Fibroblast of lung (primary cell): ENCODE results near the gene TADA2B. TPM values are rescaled to one million over a fixed set of nuclear protein-coding genes. Genes with fewer than 3 reads are reported as not detected.

Experiments used
- DNase-seq, 2 donors: peaks; one replicate each; pipeline versions ENCODE4 v3.0.0 to v3.0.0-alpha.2; 2010; ENCODE audit warnings: low read depth in 2 of 2
- H2AFZ ChIP-seq: 2 replicates; pipeline ENCODE4 v1.5.1; 2012; ENCODE audit warnings: low read length, control low read depth, inconsistent platforms
- H3K27ac ChIP-seq: 2 replicates; pipeline ENCODE4 v1.5.1; 2011; ENCODE audit warnings: low read length, control low read depth; ENCODE audit not compliant: insufficient read depth
- H3K27me3 ChIP-seq: 2 replicates; pipeline ENCODE4 v1.5.1; 2011; ENCODE audit warnings: mild to moderate bottlenecking, low read length; ENCODE audit not compliant: control insufficient read depth, insufficient read depth
- H3K36me3 ChIP-seq: 2 replicates; pipeline ENCODE4 v1.5.1; 2011; ENCODE audit warnings: low read length; ENCODE audit not compliant: control insufficient read depth, insufficient read depth
- H3K4me1 ChIP-seq: 2 replicates; pipeline ENCODE4 v1.5.1; 2011; ENCODE audit warnings: low read length; ENCODE audit not compliant: control insufficient read depth, insufficient read depth; ENCODE audit errors: extremely low read depth
- H3K4me2 ChIP-seq: 2 replicates; pipeline ENCODE4 v1.5.1; 2011; ENCODE audit warnings: low read length, control low read depth; ENCODE audit not compliant: insufficient read depth; ENCODE audit errors: extremely low read depth
- H3K4me3 ChIP-seq, 4 experiments: fragments of 200-600 bp in 1 of 4; sonication (generic) in 1 of 4; replicated peaks in 1 of 4; 2 replicates each; pipeline ENCODE4 v1.5.1; 2011 to 2016; ENCODE audit warnings: low read length in 4 of 4, low read depth in 3 of 4, mild to moderate bottlenecking in 3 of 4, control low read depth in 2 of 4, inconsistent platforms in 1 of 4, mixed read lengths in 1 of 4; ENCODE audit not compliant: insufficient read depth in 1 of 4; ENCODE audit errors: control extremely low read depth in 1 of 4
- H3K79me2 ChIP-seq: 2 replicates; pipeline ENCODE4 v1.5.1; 2012; ENCODE audit warnings: mild to moderate bottlenecking, low read length, inconsistent platforms; ENCODE audit not compliant: control insufficient read depth, insufficient read depth
- H3K9ac ChIP-seq: 2 replicates; pipeline ENCODE4 v1.5.1; 2011; ENCODE audit warnings: mild to moderate bottlenecking, low read length, control low read depth; ENCODE audit not compliant: insufficient read depth
- H3K9me3 ChIP-seq: 2 replicates; pipeline ENCODE4 v1.5.1; 2012; ENCODE audit warnings: low read depth, low read length; ENCODE audit not compliant: control insufficient read depth, insufficient read depth
- H4K20me1 ChIP-seq: 2 replicates; pipeline ENCODE4 v1.5.1; 2011; ENCODE audit warnings: low read length; ENCODE audit not compliant: control insufficient read depth, insufficient read depth; ENCODE audit errors: extremely low read depth
- CTCF ChIP-seq, 2 donors: IDR thresholded peaks in 1 of 2; conservative IDR thresholded peaks in 1 of 2; 1 replicate in 1 of 2; 2 replicates in 1 of 2; pipeline ENCODE4 v1.5.1; 2011 to 2012; ENCODE audit warnings: low read length in 2 of 2, control low read depth in 1 of 2, inconsistent platforms in 1 of 2, low read depth in 1 of 2, mild to moderate bottlenecking in 1 of 2
- EZH2 ChIP-seq: IDR thresholded peaks from 2 replicates; pipeline ENCODE4 v1.5.1; 2012; ENCODE audit warnings: low read length, control low read depth, mild to moderate bottlenecking; ENCODE audit errors: missing control alignments
- polyA plus RNA-seq, 2 donors: library from polyadenylated mRNA; depleted of rRNA in 1 of 2; stranded (reverse) in 1 of 2; unstranded in 1 of 2; fragments of >200 nt; gene quantifications; 2 replicates each; pipeline ENCODE4 v1.2.1, GENCODE V29; 2011 to 2012; ENCODE audit warnings: missing spikeins in 1 of 2
- total RNA-seq: library from RNA; depleted of rRNA; stranded (reverse); fragments of >200 nt; gene quantifications from 2 replicates; pipeline ENCODE4 v1.2.1, GENCODE V29; 2014

The TADA2B gene
- total and polyA plus RNA-seq, 2 donors (not counting 1 experiment from before 2014, with no cell fraction given), result 8.0 to 12.6 TPM

GRCh38 chr4:7062816-7063215, 19.6 kb downstream of the TADA2B start:
- H3K27me3 ChIP-seq, result no peaks in the 10 kb centered on the region
- no peak overlapping the region for H3K4me3 ChIP-seq
- no peak overlapping the region for H3K4me2 ChIP-seq
- H3K9ac ChIP-seq, result no peak overlapping the region
- H3K27ac ChIP-seq, result no peak overlapping the region
- DNase-seq, result no peak
- peaks cover 39% of the 10 kb centered on the region for H3K79me2 ChIP-seq
- no peaks in the 10 kb centered on the region for H3K9me3 ChIP-seq
- H3K36me3 ChIP-seq, result peaks cover 17% of the 10 kb centered on the region
- H2AFZ ChIP-seq, result no peak overlapping the region
- H4K20me1 ChIP-seq, result no peaks in the 10 kb centered on the region
- no peak for TF ChIP-seq CTCF (conservative IDR thresholded peaks at IDR 0.05 in 1 of 2, IDR thresholded peaks at IDR 0.05 in 1 of 2; ENCODE audit: low read depth in 1 of 2, low read length in 2 of 2)
- TF ChIP-seq EZH2, result no peak
- no peaks in the 10 kb centered on the region for H3K4me1 ChIP-seq

GRCh38 chr4:7063362-7063761, 20.2 kb downstream of the TADA2B start:
- H3K27ac ChIP-seq, result no peak overlapping the region
- TF ChIP-seq CTCF (conservative IDR thresholded peaks at IDR 0.05 in 1 of 2, IDR thresholded peaks at IDR 0.05 in 1 of 2; ENCODE audit: low read depth in 1 of 2, low read length in 2 of 2) (no peak), EZH2 (no peak)
- H3K36me3 ChIP-seq, result peaks cover 17% of the 10 kb centered on the region
- no peaks in the 10 kb centered on the region for H3K9me3 ChIP-seq
- H4K20me1 ChIP-seq, result no peaks in the 10 kb centered on the region
- DNase-seq, result no peak
- no peak overlapping the region for H2AFZ ChIP-seq
- H3K9ac ChIP-seq, result no peak overlapping the region
- no peaks in the 10 kb centered on the region for H3K4me1 ChIP-seq
- no peak overlapping the region for H3K4me2 ChIP-seq
- peaks cover 39% of the 10 kb centered on the region for H3K79me2 ChIP-seq
- no peaks in the 10 kb centered on the region for H3K27me3 ChIP-seq
- no peak overlapping the region for H3K4me3 ChIP-seq

- H3K9ac ChIP-seq, result no peak overlapping the region
- H4K20me1 ChIP-seq, result no peaks in the 10 kb centered on the region
- no peak overlapping the region for H3K4me2 ChIP-seq
- H3K4me1 ChIP-seq, result peaks cover 5% of the 10 kb centered on the region
- peaks cover 39% of the 10 kb centered on the region for H3K79me2 ChIP-seq
- no peak overlapping the region for H2AFZ ChIP-seq
- no peak overlapping the region for H3K4me3 ChIP-seq
- no peak for TF ChIP-seq EZH2
- no peak for TF ChIP-seq CTCF (conservative IDR thresholded peaks at IDR 0.05 in 1 of 2, IDR thresholded peaks at IDR 0.05 in 1 of 2; ENCODE audit: low read depth in 1 of 2, low read length in 2 of 2)
- peaks cover 12% of the 10 kb centered on the region for H3K36me3 ChIP-seq
- no peaks in the 10 kb centered on the region for H3K27me3 ChIP-seq
- no peak for DNase-seq
- H3K9me3 ChIP-seq, result no peaks in the 10 kb centered on the region
- H3K27ac ChIP-seq, result no peak overlapping the region
These were observed 22.8 kb downstream of the TADA2B start for GRCh38 chr4:7066006-7066405.
